Effector memory CD8-positive, alpha-beta T cell (primary cell): ENCODE results near the gene MIAT.

Experiments
- ATAC-seq: fragments of 150-1000 bp; cut with Tn5 transposase; replicated peaks from 2 replicates; pipeline ENCODE4 v1.10.0; 2021; ENCODE audit warnings: mild to moderate bottlenecking, moderate library complexity
- DNase-seq, 3 experiments: peaks; one replicate each; pipeline ENCODE4 v3.0.0; 2021
- H3K27ac Mint-ChIP-seq, 2 donors: one replicate each; pipeline ENCODE4 v1.8.0; 2022; ENCODE audit warnings: mild to moderate bottlenecking in 2 of 2, mixed read lengths in 2 of 2, moderate library complexity in 2 of 2
- H3K27me3 Mint-ChIP-seq, 2 donors: one replicate each; pipeline ENCODE4 v1.8.0; 2022; ENCODE audit warnings: mixed read lengths in 2 of 2
- H3K36me3 Mint-ChIP-seq: one replicate; pipeline ENCODE4 v1.8.0; 2022; ENCODE audit warnings: mild to moderate bottlenecking, moderate library complexity, mixed read lengths; ENCODE audit not compliant: insufficient read depth
- H3K4me1 Mint-ChIP-seq, 2 donors: one replicate each; pipeline ENCODE4 v1.8.0; 2022; ENCODE audit warnings: low read depth in 2 of 2, mixed read lengths in 2 of 2
- H3K4me3 Mint-ChIP-seq, 2 donors: one replicate each; pipeline ENCODE4 v1.8.0; 2022; ENCODE audit warnings: mild to moderate bottlenecking in 2 of 2, mixed read lengths in 2 of 2, moderate library complexity in 2 of 2
- H3K9me3 Mint-ChIP-seq, 2 donors: one replicate each; pipeline ENCODE4 v1.8.0; 2022; ENCODE audit warnings: mixed read lengths in 2 of 2

Gene MIAT

DNA sequence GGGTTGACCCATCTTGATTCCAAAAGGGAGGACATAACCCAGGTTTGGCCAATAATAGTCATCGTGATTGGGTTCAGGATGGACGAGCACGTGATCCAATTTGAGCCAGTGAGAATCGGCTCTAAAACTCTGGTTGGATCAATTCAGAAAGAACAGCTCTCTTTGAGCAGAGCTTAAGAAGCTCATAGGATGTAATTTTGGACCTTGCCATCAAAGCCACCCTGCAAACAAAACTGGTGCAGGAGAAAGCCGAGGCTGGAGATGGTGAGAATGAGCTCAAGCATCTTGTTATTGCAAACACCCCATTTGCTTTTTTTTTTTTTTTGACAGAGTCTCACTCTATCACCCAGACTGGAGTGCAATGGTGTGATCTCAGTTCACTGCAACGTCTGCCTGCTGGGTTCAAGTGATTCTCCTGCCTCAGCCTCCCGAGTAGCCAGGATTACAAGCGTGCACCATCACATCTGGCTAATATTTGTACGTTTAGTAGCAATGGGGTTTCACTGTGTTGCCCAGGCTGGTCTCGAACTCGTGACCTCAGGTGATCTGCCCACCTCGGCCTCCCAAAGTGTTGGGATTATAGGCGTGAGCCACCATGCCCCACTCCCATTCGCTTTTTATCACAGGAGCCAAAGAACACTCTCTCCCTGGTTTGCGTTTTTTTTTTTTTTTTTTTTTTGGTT lies 13.8 kb upstream of the MIAT start:
- Mint-ChIP-seq H3K36me3 (peaks cover 17% of the 10 kb centered on the region), H3K4me1 (peaks cover 67 to 82% of the 10 kb centered on the region in 2 donors), H3K4me3 (peak overlapping the region; percentile 73 to 77), H3K27me3 (no peaks in the 10 kb centered on the region), H3K9me3 (no peaks in the 10 kb centered on the region), H3K27ac (peak overlapping the region; percentile 93 to 98)
- peak; percentile 53 for ATAC-seq
- DNase-seq = no peak

DNA sequence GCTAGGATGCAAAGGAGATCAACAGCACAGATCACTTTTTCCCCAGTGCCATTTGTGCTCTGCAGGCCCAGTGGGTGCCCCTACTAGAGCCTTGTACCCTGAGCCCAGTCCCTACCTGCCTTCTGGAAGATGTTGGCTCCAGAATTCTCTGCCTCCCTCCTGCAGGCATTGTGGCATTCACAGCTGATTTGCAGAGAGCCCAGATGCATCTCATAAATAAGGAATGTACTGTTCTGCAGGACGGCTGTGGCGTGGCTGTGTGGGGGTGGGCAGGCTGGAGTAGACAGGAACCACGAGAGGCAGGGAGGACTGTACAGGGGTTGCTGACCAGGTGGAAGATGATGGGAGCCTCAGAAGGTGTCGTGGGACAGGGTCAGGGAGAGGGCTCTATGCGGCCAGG lies 11.2 kb upstream of the MIAT start:
- no peaks in the 10 kb centered on the region for H3K27me3 Mint-ChIP-seq
- peak overlapping the region; percentile 79 to 84 for H3K4me3 Mint-ChIP-seq
- peaks cover 72 to 82% of the 10 kb centered on the region in 2 donors for H3K4me1 Mint-ChIP-seq
- ATAC-seq (no peak), DNase-seq (no peak)
- H3K36me3 Mint-ChIP-seq = peaks cover 25% of the 10 kb centered on the region
- peak overlapping the region in 1 of 2 donors; percentile 78 for H3K27ac Mint-ChIP-seq
- H3K9me3 Mint-ChIP-seq = no peaks in the 10 kb centered on the region

DNA sequence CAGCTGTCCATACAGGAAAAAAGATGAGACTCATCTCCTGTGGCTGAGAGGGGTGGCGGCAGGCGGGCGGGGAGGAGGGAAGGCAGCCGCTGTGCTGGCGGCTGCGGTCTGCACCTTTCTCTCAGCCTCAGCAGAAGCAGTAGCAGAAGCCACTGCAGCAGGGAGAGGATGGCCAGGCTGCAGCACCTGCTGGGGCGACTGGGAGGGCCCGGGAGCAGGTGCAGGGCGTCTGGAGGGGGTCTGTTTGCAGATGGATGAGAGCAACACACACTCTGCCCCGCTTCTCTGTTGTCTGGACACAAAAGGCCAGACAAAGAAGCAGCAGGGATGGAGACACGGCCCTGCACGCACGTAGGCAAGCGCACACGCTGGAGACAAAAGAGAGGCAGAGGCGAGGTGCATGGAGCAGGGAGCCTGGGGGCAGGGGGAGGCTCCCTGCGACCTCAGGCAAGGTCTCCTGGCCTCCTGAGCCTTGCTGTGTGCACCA lies 9.3 kb upstream of the MIAT start:
- Mint-ChIP-seq H3K36me3 (peaks cover 15% of the 10 kb centered on the region), H3K4me1 (peaks cover 56 to 63% of the 10 kb centered on the region in 2 donors), H3K27me3 (no peaks in the 10 kb centered on the region), H3K9me3 (no peaks in the 10 kb centered on the region), H3K27ac (peak overlapping the region; percentile 58 to 78), H3K4me3 (peak overlapping the region; percentile 79 to 84)
- DNase-seq (peak; percentile 37 to 41 (median 41)), ATAC-seq (peak; percentile 73)

DNA sequence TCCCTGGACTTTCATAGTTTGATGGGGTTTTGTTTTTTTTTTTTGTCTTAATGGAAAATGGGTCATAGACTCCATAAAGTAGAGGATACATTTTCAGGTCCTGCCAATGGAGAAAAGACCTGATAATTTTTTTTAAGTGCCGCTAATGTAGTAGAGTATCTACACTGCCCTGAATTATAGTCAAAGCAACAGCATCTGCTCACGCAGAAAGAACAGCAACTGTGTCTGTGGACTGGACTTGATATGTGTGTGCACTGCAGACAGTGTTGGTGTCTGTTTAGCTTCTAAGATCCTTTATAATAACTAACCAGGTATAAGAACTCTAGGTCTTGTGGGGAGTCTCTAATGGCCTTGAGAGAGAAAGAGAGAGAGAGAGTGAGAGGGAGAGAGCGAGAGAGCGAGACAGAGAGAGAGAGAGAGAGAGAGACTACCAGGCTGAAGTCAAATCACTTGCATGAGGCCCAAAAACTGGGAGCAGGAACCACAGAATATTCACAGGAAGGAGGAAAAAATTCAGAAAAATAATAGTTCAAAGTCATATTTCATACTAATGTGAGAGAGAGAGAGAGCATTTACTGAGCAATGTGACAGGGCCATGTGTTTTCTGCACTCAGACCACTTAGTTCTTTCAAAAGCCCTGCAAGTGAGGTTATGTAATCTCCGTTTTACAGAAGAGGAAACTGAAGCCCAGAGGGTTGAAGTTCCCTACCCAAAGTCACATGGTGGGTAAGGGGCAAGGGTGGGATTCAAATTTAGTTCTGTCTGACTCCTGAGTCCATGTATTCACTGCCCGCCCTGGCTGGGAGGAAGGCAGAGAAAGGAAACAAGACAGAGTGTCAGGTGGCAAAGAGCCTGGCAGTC lies 8.6 kb upstream of the MIAT start:
- H3K4me1 Mint-ChIP-seq = peaks cover 50 to 56% of the 10 kb centered on the region in 2 donors
- H3K9me3 Mint-ChIP-seq = no peaks in the 10 kb centered on the region

DNA sequence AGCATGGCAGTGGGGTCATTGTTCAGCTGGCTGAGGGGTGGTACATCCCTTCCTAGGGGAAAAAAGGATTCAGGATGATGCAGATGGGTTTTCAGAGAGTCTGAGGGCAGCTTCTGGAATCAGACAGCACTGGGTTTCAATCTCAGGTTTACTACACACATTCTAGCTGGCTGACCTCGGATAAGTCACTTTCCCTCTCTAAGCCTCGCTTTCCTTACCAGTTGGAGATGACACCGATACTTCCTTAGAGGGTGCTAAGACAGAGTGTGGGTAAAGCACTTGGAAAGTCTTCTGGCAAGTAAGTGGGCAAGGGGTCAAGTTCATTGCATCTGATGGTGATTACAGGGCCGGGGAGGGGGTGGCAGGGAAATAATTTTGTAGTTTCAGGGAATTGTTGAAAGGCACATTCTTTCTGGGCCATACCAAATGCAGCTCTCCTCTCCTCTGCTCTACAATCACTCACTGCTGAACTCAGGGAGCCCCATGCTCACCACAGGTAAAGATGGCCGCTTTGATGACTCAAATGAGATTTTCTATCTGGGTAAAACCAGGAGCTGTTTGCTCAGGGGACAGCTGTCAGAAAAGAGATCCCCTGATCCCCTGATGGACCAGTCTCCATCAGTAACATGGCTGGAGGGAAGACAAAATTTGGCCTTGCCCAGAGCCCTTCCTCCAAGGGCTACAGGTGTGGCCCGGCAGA lies 6.5 kb upstream of the MIAT start:
- DNase-seq (no peak), ATAC-seq (no peak)
- Mint-ChIP-seq H3K4me3 (no peak overlapping the region), H3K9me3 (no peaks in the 10 kb centered on the region), H3K36me3 (peaks cover 9% of the 10 kb centered on the region), H3K4me1 (peaks cover 34 to 38% of the 10 kb centered on the region in 2 donors), H3K27me3 (no peaks in the 10 kb centered on the region), H3K27ac (peak overlapping the region; percentile 28 to 49)

More for the DNA sequence above, 8.6 kb upstream of the MIAT start:
- DNase-seq (no peak), ATAC-seq (no peak)
- H3K36me3 Mint-ChIP-seq = peaks cover 12% of the 10 kb centered on the region
- H3K27me3 Mint-ChIP-seq = no peaks in the 10 kb centered on the region
- peak overlapping the region; percentile 58 to 78 for H3K27ac Mint-ChIP-seq
- peak overlapping the region; percentile 79 to 84 for H3K4me3 Mint-ChIP-seq

DNA sequence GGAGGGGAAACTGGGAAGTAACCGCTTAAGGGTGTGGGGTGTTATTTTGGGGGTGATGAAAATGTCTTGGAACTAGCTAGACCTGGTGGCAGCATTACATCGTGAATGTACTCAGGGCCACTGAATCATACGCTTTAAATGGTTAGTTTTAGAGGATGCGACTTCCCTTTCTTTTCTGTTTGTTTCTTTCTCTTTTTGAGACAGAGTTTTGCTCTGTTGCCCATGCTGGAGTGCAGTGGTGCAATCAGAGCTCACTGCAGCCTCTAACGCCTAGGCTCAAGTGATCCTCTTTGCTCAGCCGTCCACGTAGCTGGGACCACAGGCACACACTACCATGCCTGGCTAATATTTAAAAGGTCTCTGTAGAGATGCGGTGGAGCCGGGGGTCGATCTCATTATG lies 5.6 kb upstream of the MIAT start:
- peaks cover 9% of the 10 kb centered on the region for H3K36me3 Mint-ChIP-seq
- no peaks in the 10 kb centered on the region for H3K27me3 Mint-ChIP-seq
- H3K4me1 Mint-ChIP-seq = peaks cover 28% of the 10 kb centered on the region in 2 donors
- H3K9me3 Mint-ChIP-seq = no peaks in the 10 kb centered on the region
- peak overlapping the region in 1 of 2 donors; percentile 49 for H3K27ac Mint-ChIP-seq
- DNase-seq = no peak
- ATAC-seq = no peak
- no peak overlapping the region for H3K4me3 Mint-ChIP-seq

DNA sequence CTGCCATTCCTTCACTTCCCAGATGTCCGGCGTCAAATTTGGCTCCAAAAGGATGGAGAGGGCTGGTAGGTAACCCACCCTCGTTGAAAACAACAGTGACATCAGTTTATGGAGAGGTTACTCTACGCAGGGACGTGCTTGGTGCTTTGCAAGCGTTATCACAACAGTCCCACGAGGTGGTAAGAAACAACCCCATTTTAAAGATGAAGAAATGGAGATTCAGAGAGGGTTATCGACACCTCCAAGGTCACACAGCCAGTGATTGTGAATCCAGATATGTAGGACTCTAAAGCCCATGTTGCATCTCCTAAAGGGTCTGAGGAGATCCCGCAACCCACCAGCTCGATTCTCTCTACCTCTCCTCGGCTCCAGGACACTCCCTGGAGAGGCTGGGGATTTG lies 773 bp downstream of the MIAT start:
- Mint-ChIP-seq H3K4me1 (peaks cover 22 to 38% of the 10 kb centered on the region in 2 donors), H3K9me3 (no peaks in the 10 kb centered on the region), H3K27me3 (no peaks in the 10 kb centered on the region), H3K4me3 (peak overlapping the region; percentile 94 to 96), H3K27ac (peak overlapping the region; percentile 92 to 94), H3K36me3 (peaks cover 10% of the 10 kb centered on the region)
- DNase-seq (no peak), ATAC-seq (peak; percentile 26)

DNA sequence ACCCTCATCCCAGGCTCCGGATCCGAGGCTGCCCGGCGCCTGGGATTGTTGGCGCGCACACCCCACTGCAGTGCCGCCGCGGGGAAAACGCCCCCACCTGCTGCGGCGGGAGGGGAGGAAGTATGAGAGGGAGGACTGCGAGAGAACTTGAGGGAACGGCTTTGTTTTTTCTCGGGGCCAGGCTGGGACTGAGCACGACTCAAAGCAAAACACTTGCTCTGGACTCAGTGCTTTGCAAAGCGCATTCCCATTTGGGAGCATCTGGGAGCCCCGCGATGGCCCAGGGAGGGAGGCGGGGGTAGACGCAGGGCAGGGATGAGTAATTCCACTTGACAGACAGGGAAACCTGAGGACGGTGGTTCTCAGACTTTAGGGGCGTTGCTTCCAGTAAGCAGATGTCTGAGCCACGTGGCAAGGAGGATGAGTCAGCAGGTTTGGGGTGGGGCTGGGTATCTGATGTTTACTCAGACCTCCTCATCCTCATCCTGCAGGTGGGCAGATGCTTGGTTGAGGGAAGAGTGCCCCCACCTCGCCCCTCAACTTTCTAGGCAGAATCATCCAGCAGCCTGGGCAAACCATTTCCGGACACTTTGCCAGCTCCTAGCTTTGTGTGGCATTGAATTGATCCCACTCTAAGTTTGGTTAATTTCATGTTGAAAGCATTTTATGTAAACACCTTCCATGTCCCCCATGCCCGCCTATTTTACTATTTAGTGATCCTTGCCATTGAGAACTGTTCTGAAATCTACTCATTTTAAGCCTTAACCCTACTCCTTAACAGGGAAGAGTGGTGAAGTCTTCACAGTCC lies 1.5 kb downstream of the MIAT start:
- Mint-ChIP-seq H3K4me3 (peak overlapping the region; percentile 94 to 96), H3K27me3 (no peaks in the 10 kb centered on the region)
- DNase-seq = peak; percentile 47 to 56 (median 54)

DNA sequence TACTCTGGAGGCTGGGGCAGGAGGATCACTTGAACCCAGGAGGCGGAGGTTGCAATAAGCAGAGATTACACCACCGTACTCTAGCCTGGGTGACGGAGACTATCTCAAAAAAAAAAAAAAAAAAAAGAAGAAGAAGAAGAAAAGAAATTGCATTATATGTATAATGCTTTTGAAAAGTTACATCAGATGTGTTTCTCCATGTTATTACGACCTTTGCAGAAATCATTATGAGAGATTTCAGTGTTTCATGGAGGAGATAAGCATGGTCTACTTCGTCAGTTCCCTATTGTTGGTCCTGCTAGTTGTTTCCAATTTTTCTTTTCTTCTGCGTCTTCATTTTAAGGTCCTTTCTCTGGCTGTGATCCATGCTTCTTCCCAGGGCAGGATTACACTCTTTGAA lies 3.0 kb downstream of the MIAT start:
- no peak for ATAC-seq
- no peak overlapping the region for H3K27ac Mint-ChIP-seq
- peaks cover 36 to 51% of the 10 kb centered on the region in 2 donors for H3K4me1 Mint-ChIP-seq
- DNase-seq = no peak
- H3K27me3 Mint-ChIP-seq = no peaks in the 10 kb centered on the region
- H3K36me3 Mint-ChIP-seq = peaks cover 14% of the 10 kb centered on the region
- no peak overlapping the region for H3K4me3 Mint-ChIP-seq
- no peaks in the 10 kb centered on the region for H3K9me3 Mint-ChIP-seq

More for the DNA sequence above, 1.5 kb downstream of the MIAT start:
- H3K4me1 Mint-ChIP-seq = peaks cover 24 to 38% of the 10 kb centered on the region in 2 donors
- H3K36me3 Mint-ChIP-seq = peaks cover 13% of the 10 kb centered on the region
- H3K9me3 Mint-ChIP-seq = no peaks in the 10 kb centered on the region
- ATAC-seq = peak; percentile 69
- peak overlapping the region; percentile 92 to 94 for H3K27ac Mint-ChIP-seq

DNA sequence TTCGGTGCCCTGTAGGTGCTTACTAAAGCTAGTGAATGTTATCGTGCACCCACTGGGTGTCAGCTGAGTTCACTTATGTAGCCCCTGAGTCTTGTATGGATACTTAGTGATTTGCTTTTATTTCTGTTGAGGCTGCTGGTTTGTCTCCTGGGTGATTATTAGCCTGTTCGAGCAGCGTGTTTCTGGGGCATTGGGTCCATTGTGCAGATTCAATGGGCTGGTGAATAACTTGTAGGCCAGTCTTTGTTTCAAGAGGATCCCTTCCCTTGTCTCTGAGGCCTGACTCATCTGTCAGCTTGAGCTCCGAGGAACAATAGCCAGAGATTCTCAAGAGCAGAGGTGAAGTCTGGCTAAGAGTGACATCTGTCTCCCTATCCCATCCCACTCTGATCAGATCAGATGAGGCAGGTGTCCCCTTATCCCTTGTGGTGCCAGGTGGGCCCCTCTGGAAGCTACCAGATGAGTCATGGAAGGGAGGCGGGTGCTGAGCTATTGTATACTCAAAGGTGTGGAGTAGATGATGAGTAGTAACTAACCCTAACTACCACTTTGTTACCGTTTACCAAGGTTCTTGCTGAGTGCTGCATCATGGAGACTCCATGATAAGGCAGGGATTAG lies 3.7 kb downstream of the MIAT start:
- no peaks in the 10 kb centered on the region for H3K9me3 Mint-ChIP-seq
- H3K27me3 Mint-ChIP-seq = no peaks in the 10 kb centered on the region
- peaks cover 40 to 58% of the 10 kb centered on the region in 2 donors for H3K4me1 Mint-ChIP-seq
- H3K36me3 Mint-ChIP-seq = peaks cover 17% of the 10 kb centered on the region
- no peak overlapping the region for H3K27ac Mint-ChIP-seq
- ATAC-seq (no peak), DNase-seq (no peak)
- no peak overlapping the region for H3K4me3 Mint-ChIP-seq

DNA sequence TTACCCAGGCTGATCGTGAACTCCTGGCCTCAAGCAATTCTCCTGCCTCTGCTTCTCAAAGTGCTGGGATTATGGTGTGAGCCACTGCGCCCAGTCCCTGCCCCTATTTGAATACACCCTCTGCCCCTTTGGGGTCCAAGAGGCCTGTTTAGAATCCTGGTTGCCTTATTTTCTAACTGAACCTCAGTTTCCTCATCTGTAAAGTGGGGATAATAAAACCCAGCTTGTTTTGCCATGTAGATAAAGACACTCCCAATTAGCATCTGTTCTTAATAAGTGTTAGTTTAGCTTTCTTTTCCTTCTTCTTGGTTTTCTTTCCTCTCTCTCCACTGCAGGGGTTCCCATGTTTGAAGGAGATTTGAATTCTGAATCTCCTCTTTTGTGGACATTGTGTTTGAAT lies 4.8 kb downstream of the MIAT start:
- no peaks in the 10 kb centered on the region for H3K9me3 Mint-ChIP-seq
- no peak overlapping the region for H3K4me3 Mint-ChIP-seq
- H3K27ac Mint-ChIP-seq = no peak overlapping the region
- H3K4me1 Mint-ChIP-seq = peaks cover 38 to 54% of the 10 kb centered on the region in 2 donors
- ATAC-seq (no peak), DNase-seq (no peak)
- peaks cover 20% of the 10 kb centered on the region for H3K36me3 Mint-ChIP-seq
- no peaks in the 10 kb centered on the region for H3K27me3 Mint-ChIP-seq

DNA sequence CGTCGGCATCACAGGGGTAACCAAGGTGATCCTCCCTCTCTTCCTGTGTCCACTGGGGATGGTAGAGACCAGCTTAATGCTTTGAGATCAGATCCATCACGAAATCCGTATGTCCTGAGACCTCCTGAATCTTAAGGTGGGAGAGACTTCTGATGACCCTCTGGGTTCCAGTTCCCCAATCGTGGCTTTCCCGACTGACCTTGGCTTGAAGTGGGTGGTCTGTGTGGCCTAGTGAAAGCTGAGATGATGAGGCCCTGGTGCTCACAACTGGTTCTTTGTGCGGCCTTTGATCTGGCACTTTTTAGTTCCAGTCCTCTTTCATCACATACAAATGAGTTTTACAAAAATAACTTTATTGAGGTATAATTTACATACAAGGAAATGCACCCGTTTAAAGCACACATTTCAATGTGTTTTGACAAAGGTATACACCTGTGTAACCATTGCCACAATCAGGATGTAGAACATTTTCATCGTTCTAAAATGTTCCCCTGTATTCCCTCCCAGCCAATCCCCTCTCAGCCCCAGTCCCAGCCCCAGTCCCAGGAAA lies 6.1 kb downstream of the MIAT start:
- Mint-ChIP-seq H3K4me3 (no peak overlapping the region), H3K36me3 (peaks cover 20% of the 10 kb centered on the region), H3K27me3 (no peaks in the 10 kb centered on the region), H3K9me3 (no peaks in the 10 kb centered on the region), H3K4me1 (peaks cover 30 to 46% of the 10 kb centered on the region in 2 donors), H3K27ac (peak overlapping the region; percentile 20 to 93)
- DNase-seq (no peak), ATAC-seq (no peak)
